Upper lobe of left lung (tissue), 6 donors: ENCODE measurements around the gene PRR18. TPM values are rescaled to one million over a fixed set of nuclear protein-coding genes. Genes with fewer than 3 reads are reported as not detected.

ENCODE experiments used
- ATAC-seq, 2 donors: fragments of 200-7000 bp; cut with Tn5 transposase; one replicate each; pipeline ENCODE4 v1.9.1; 2022; ENCODE audit warnings: mild to moderate bottlenecking in 2 of 2, moderate library complexity in 2 of 2; ENCODE audit not compliant: low FRiP score in 2 of 2
- DNase-seq, 2 donors: peaks; one replicate each; pipeline ENCODE4 v3.0.0-alpha.2; 2019 to 2020
- H3K27ac ChIP-seq, 4 donors: fragments of 200-600 bp; sonication (generic); one replicate each; pipeline ENCODE4 v1.5.1; 2016 to 2019
- H3K27me3 ChIP-seq, 4 donors: fragments of 200-600 bp; sonication (generic); one replicate each; pipeline ENCODE4 v1.5.1; 2017 to 2019
- H3K36me3 ChIP-seq, 4 donors: fragments of 200-600 bp; sonication (generic); one replicate each; pipeline ENCODE4 v1.5.1; 2016 to 2019
- H3K4me1 ChIP-seq, 4 donors: fragments of 200-600 bp; sonication (generic); one replicate each; pipeline ENCODE4 v1.5.1; 2018 to 2019
- H3K4me3 ChIP-seq, 4 donors: fragments of 200-600 bp; sonication (generic); one replicate each; pipeline ENCODE4 v1.5.1; 2017 to 2019; ENCODE audit warnings: mild to moderate bottlenecking in 2 of 4, moderate library complexity in 1 of 4
- H3K9me3 ChIP-seq, 4 donors: fragments of 200-600 bp; sonication (generic); one replicate each; pipeline ENCODE4 v1.5.1; 2018 to 2019
- EP300 ChIP-seq, 4 donors: sonication (generic); formaldehyde crosslinking; IDR thresholded peaks; one replicate each; pipeline ENCODE4 v1.5.1; 2017; ENCODE audit warnings: antibody characterized with exemption in 4 of 4, control low read depth in 2 of 4
- POLR2A ChIP-seq, 4 donors: fragments of 450-650 bp; IDR thresholded peaks; one replicate each; pipeline ENCODE4 v1.5.1; 2016 to 2017; ENCODE audit warnings: antibody characterized with exemption in 4 of 4, mild to moderate bottlenecking in 2 of 4
- POLR2AphosphoS5 ChIP-seq, 2 donors: sonication (generic); formaldehyde crosslinking; IDR thresholded peaks; one replicate each; pipeline ENCODE4 v1.5.1; 2017; ENCODE audit warnings: antibody characterized with exemption in 2 of 2
- WGBS, 2 donors: methylation state at CpG; one replicate each; pipeline ENCODE4 v1.1.5; 2017 to 2018; 5-methylcytosine and 5-hydroxymethylcytosine counted together
- total RNA-seq, 6 donors: library from RNA; depleted of rRNA in 4 of 6; stranded (reverse); fragments of >200 nt in 4 of 6; gene quantifications; one replicate each; pipeline versions ENCODE4 v1.1.0 to v1.2.1, GENCODE V29; 2016 to 2021
- TF ChIP-seq, protein P1 (sequence below), 6 experiments: fragments of 450-650 bp in 4 of 6; fragments of 200-600 bp in 2 of 6; sonication (generic) in 2 of 6; IDR thresholded peaks; one replicate each; pipeline ENCODE4 v1.5.1; 2016 to 2019; ENCODE audit warnings: antibody characterized with exemption in 6 of 6
- donor health status: DM: no; HTN: no; CAD: no; lungs with moderate emphysema.
- donor health status: DM: no; HTN: yes; CAD: no; lungs with severe emphysema.

PRR18 gene
- total RNA-seq, 6 donors from 2014 or later: 0.15 to 2.1 (median 0.50) TPM; not detected in 2

- Histone ChIP-seq H3K27me3 (no peaks in the 10 kb centered on the region), H3K36me3 (no peaks in the 10 kb centered on the region), H3K4me1 (no peaks in the 10 kb centered on the region), H3K9me3 (no peaks in the 10 kb centered on the region), H3K27ac (no peak overlapping the region), H3K4me3 (no peak overlapping the region)
- WGBS, 2 donors: 88 to 92% methylated on average over 14 of the region's 14 CpGs
- DNase-seq (no peak), ATAC-seq (peak; percentile 32 to 67)
- TF ChIP-seq POLR2A (IDR thresholded peaks at IDR 0.05) (no peak), POLR2AphosphoS5 (IDR thresholded peaks at IDR 0.05) (no peak)
- TF ChIP-seq, protein P1, sequence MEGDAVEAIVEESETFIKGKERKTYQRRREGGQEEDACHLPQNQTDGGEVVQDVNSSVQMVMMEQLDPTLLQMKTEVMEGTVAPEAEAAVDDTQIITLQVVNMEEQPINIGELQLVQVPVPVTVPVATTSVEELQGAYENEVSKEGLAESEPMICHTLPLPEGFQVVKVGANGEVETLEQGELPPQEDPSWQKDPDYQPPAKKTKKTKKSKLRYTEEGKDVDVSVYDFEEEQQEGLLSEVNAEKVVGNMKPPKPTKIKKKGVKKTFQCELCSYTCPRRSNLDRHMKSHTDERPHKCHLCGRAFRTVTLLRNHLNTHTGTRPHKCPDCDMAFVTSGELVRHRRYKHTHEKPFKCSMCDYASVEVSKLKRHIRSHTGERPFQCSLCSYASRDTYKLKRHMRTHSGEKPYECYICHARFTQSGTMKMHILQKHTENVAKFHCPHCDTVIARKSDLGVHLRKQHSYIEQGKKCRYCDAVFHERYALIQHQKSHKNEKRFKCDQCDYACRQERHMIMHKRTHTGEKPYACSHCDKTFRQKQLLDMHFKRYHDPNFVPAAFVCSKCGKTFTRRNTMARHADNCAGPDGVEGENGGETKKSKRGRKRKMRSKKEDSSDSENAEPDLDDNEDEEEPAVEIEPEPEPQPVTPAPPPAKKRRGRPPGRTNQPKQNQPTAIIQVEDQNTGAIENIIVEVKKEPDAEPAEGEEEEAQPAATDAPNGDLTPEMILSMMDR (IDR thresholded peaks at IDR 0.05): no peak
Observed at GRCh38 chr6:166289207-166290060, 18.8 kb downstream of the PRR18 start.

DNA sequence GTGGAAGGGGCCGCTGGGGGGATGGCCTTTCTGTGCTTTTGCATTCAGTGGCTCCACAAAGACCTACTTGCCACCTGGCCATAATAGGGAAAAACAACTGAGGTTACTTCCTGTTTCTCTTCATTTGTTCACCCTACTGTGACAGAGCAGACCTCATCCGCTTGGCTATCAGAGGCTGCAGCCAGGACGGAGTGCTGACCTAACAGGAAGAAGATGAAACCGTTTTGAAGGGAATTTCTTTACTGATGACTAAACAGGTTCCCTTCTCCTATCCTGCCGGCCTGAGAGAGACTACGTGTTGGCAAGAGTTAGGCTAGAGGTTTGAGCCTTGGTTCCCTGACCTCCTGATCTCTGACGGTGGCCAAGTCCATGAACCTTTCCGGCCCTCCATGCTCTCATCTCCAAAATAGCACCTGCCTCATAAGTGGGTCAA, 21.3 kb downstream of the PRR18 start:
- Histone ChIP-seq H3K4me3 (no peak overlapping the region), H3K27me3 (no peaks in the 10 kb centered on the region), H3K4me1 (no peaks in the 10 kb centered on the region), H3K27ac (no peak overlapping the region), H3K9me3 (no peaks in the 10 kb centered on the region), H3K36me3 (no peaks in the 10 kb centered on the region)
- ATAC-seq (peak; percentile 24 to 56), DNase-seq (no peak)
- WGBS, 2 donors: 49 to 53% methylated on average over 8 of the region's 8 CpGs
- TF ChIP-seq POLR2AphosphoS5 (IDR thresholded peaks at IDR 0.05) (no peak), EP300 (IDR thresholded peaks at IDR 0.05) (no peak), POLR2A (IDR thresholded peaks at IDR 0.05) (no peak)
- TF ChIP-seq, protein P1 (IDR thresholded peaks at IDR 0.05): no peak

- Histone ChIP-seq H3K4me3 (no peak overlapping the region), H3K9me3 (no peaks in the 10 kb centered on the region), H3K27me3 (no peaks in the 10 kb centered on the region), H3K4me1 (no peaks in the 10 kb centered on the region), H3K27ac (no peak overlapping the region), H3K36me3 (no peaks in the 10 kb centered on the region)
- 59 to 71% methylated on average over 6 of the region's 6 CpGs for WGBS, 2 donors
- no peak for DNase-seq
- TF ChIP-seq POLR2AphosphoS5 (IDR thresholded peaks at IDR 0.05): no peak
- no peak for TF ChIP-seq POLR2A (IDR thresholded peaks at IDR 0.05)
- TF ChIP-seq, protein P1 (IDR thresholded peaks at IDR 0.05): no peak
- no peak for TF ChIP-seq EP300 (IDR thresholded peaks at IDR 0.05)
- ATAC-seq: no peak
Observed at GRCh38 chr6:166285233-166285632, 23.0 kb downstream of the PRR18 start.

DNA sequence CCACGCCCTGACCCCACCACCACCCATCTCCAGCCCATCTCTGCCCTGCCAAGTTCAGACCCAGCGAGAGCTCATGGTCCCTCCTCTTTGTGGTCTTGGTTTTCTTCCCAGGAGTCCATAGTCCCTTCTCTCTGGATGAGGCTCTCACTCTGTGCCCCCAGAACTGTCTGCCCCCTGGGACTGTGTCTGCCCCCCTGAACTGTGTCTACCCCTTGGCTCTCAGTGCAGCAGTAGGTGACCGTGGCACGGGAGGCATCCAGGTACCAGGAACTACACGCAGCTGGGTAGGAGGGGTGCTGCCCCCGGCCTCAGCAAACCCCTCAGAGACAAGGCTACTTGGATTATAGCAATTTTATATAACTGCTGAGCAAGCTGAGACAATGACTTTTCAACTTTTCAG, 23.6 kb downstream of the PRR18 start:
- ATAC-seq: peak in 1 of 2 donors; percentile 47

More for the DNA sequence above, 23.6 kb downstream of the PRR18 start:
- no peaks in the 10 kb centered on the region for H3K36me3 ChIP-seq
- 81 to 86% methylated on average over 6 of the region's 6 CpGs for WGBS, 2 donors
- H3K27me3 ChIP-seq: no peaks in the 10 kb centered on the region
- no peaks in the 10 kb centered on the region for H3K9me3 ChIP-seq
- no peaks in the 10 kb centered on the region for H3K4me1 ChIP-seq
- TF ChIP-seq EP300 (IDR thresholded peaks at IDR 0.05) (no peak), POLR2AphosphoS5 (IDR thresholded peaks at IDR 0.05) (no peak), POLR2A (IDR thresholded peaks at IDR 0.05) (no peak)
- TF ChIP-seq, protein P1 (IDR thresholded peaks at IDR 0.05): no peak
- H3K27ac ChIP-seq: no peak overlapping the region
- no peak overlapping the region for H3K4me3 ChIP-seq
- DNase-seq: no peak
